ENCODE data around the gene ADAP1. TPM values are rescaled to one million over a fixed set of nuclear protein-coding genes. Genes with fewer than 3 reads are reported as not detected.

The ADAP1 gene
- total and polyA plus RNA-seq, 7 donors = 11.4 to 157 (median 72.6) TPM

DNA sequence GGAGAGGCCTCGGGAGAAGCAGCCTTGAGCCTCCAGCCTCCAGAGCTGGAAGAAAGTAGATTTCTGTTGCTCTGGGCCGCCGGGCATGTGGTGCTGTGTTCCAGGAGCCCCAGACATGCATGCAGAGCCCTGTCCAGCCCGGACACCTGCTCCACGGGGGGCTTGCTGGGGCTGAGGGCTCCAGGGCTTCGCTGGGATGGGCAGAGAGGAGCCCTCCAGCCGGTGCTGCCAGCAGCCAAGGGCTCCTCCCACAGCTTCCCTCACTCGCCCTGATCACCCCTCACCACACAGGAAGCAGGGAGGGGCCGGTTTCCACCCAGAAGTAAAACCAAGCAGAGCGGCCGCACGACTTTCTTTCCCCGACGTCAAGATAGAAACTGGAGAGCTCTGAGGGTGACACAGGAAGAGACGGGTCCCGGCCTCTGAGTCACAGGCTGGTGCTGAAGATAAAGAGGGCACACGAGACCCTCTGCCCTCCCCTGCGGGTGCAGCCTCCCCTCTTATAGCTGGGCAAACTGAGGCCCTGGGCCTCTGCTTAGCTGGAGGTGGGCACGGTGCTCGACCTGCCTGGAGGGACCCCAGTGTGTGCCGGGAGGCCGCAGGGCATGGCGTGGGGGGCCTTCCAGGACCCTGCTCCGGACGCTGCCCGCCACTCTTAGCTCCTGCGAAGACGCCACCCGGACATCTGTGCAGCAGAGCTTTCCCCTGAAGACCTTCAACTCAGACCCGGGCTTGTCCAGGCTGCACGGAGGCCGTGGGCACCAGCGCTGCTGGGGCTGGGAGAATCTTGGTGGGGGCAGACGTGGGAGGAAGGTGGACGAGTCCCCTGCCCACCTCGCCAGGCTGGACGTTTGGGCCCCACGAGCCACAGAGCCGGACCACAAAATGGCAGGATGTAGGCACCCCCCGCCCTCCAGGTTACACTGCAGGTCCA, 31.1 kb downstream of the ADAP1 start:
- DNase-seq = peak; percentile 82
- TF ChIP-seq CTCF (IDR thresholded peaks at IDR 0.05) (no peak), POLR2AphosphoS5 (IDR thresholded peaks at IDR 0.05) (peak in 1 of 4 donors; percentile 30), POLR2A (IDR thresholded peaks at IDR 0.05) (peak in 1 of 2 donors; percentile 36), EP300 (IDR thresholded peaks at IDR 0.05) (no peak)
- H3K36me3 ChIP-seq = peaks cover 0 to 5% (median 0%) of the 10 kb centered on the region in 4 donors
- no peak overlapping the region for H3K4me3 ChIP-seq
- H3K4me1 ChIP-seq = peaks cover 0 to 38% (median 23%) of the 10 kb centered on the region in 4 donors
- H3K27ac ChIP-seq = peak overlapping the region; percentile 39 to 65 (median 46)
- no peaks in the 10 kb centered on the region for H3K27me3 ChIP-seq
- H3K9me3 ChIP-seq = no peaks in the 10 kb centered on the region
- intact Hi-C loops (cut with DNase I) = no loop called here
- 19 to 35% methylated on average over 40 of the region's 40 CpGs for WGBS, 2 donors

GRCh38 chr7:922334-923107, 32.0 kb downstream of the ADAP1 start:
- DNase-seq = peak; percentile 60
- intact Hi-C loops (cut with DNase I) = no loop called here
- H3K27ac ChIP-seq = peak overlapping the region in 3 of 4 donors; percentile 10 to 42 (median 31)

GRCh38 chr7:921581-922333, 32.7 kb downstream of the ADAP1 start:
- Histone ChIP-seq H3K4me1 (peaks cover 0 to 35% (median 21%) of the 10 kb centered on the region in 4 donors), H3K9me3 (no peaks in the 10 kb centered on the region), H3K27me3 (no peaks in the 10 kb centered on the region), H3K27ac (no peak overlapping the region), H3K36me3 (peaks cover 0 to 5% (median 0%) of the 10 kb centered on the region in 4 donors), H3K4me3 (no peak overlapping the region)
- 29 to 60% methylated on average over 36 of the region's 36 CpGs for WGBS, 2 donors
- no peak for TF ChIP-seq POLR2A (IDR thresholded peaks at IDR 0.05)
- no peak for TF ChIP-seq CTCF (IDR thresholded peaks at IDR 0.05)
- TF ChIP-seq EP300 (IDR thresholded peaks at IDR 0.05) = no peak
- no peak for TF ChIP-seq POLR2AphosphoS5 (IDR thresholded peaks at IDR 0.05)
- DNase-seq = peak; percentile 66
- intact Hi-C loops (cut with DNase I) = no loop called here

More at GRCh38 chr7:922334-923107, 32.0 kb downstream of the ADAP1 start:
- 21 to 37% methylated on average over 29 of the region's 29 CpGs for WGBS, 2 donors
- Histone ChIP-seq H3K4me1 (peaks cover 0 to 36% (median 18%) of the 10 kb centered on the region in 4 donors), H3K4me3 (no peak overlapping the region), H3K27me3 (no peaks in the 10 kb centered on the region), H3K9me3 (no peaks in the 10 kb centered on the region), H3K36me3 (peaks cover 0 to 5% (median 0%) of the 10 kb centered on the region in 4 donors)
- TF ChIP-seq CTCF (IDR thresholded peaks at IDR 0.05) (no peak), EP300 (IDR thresholded peaks at IDR 0.05) (no peak), POLR2A (IDR thresholded peaks at IDR 0.05) (no peak), POLR2AphosphoS5 (IDR thresholded peaks at IDR 0.05) (no peak)

GRCh38 chr7:921071-921461, 33.4 kb downstream of the ADAP1 start:
- peaks cover 0 to 38% (median 26%) of the 10 kb centered on the region in 4 donors for H3K4me1 ChIP-seq

More at GRCh38 chr7:921071-921461, 33.4 kb downstream of the ADAP1 start:
- no peak for TF ChIP-seq POLR2AphosphoS5 (IDR thresholded peaks at IDR 0.05)
- no peak for TF ChIP-seq EP300 (IDR thresholded peaks at IDR 0.05)
- no peak for TF ChIP-seq CTCF (IDR thresholded peaks at IDR 0.05)
- no peak for TF ChIP-seq POLR2A (IDR thresholded peaks at IDR 0.05)
- 43 to 83% methylated on average over 15 of the region's 15 CpGs for WGBS, 2 donors
- no peak for DNase-seq
- intact Hi-C loops (cut with DNase I) = no loop called here
- Histone ChIP-seq H3K27ac (no peak overlapping the region), H3K36me3 (peaks cover 0 to 5% (median 0%) of the 10 kb centered on the region in 4 donors), H3K27me3 (no peaks in the 10 kb centered on the region), H3K9me3 (no peaks in the 10 kb centered on the region), H3K4me3 (no peak overlapping the region)

Measured in sigmoid colon (tissue), 7 donors.